C4-2B (cell line): ENCODE data around the gene AREG.

ENCODE experiments used
- CTCF ChIP-seq: fragments of 450-650 bp; conservative IDR thresholded peaks from 2 replicates; pipeline ENCODE4 v1.5.1; 2017; ENCODE audit warnings: mild to moderate bottlenecking
- ZFX ChIP-seq: fragments of 450-650 bp; IDR thresholded peaks from 2 replicates; pipeline ENCODE4 v1.6.1; 2017

- TF ChIP-seq CTCF (no peak), ZFX (no peak)
These were observed 2.0 kb downstream of the AREG start for GRCh38 chr4:74446896-74447295.
